NCI-H2196 treated with DMSO at 0.1 percent for 48 hours (cell line): ENCODE results near the gene RPA3.

ENCODE experiments used
- DNase-seq: peaks from one replicate; lab custom pipeline; 2025; ENCODE audit not compliant: unreplicated experiment; lab: John Stamatoyannopoulos, UW

RPA3 gene

DNA sequence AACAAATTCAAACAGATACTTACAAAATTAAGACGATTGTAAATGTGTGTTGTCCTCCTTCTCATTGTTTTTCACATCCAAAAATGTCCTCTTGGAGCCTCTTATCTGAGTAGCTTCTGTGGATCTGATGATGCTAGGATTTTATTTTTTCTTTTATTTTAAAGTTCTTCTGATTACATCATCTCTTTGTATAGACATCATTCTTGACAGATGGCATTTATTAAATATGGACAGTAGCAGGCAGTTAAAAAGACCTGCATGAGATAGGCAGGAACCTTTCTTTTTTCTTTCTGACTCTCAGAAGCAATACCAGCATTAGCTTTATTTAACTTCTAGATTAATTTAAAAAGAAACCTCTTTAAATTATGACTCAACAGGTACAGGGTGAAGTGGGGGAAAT lies at the start of gene RPA3:
Gene RPA3, minus strand, starts transcription at position 116 of the 400 bp plus-strand sequence. CDS start 78,189 bp downstream, outside the sequence.
- no peak for DNase-seq

- no peak for DNase-seq
These were observed 48.3 kb upstream of the RPA3 start for GRCh38 chr7:7766671-7767070.

- DNase-seq, result no peak
These were observed 47.0 kb upstream of the RPA3 start for GRCh38 chr7:7765422-7765821.

DNA sequence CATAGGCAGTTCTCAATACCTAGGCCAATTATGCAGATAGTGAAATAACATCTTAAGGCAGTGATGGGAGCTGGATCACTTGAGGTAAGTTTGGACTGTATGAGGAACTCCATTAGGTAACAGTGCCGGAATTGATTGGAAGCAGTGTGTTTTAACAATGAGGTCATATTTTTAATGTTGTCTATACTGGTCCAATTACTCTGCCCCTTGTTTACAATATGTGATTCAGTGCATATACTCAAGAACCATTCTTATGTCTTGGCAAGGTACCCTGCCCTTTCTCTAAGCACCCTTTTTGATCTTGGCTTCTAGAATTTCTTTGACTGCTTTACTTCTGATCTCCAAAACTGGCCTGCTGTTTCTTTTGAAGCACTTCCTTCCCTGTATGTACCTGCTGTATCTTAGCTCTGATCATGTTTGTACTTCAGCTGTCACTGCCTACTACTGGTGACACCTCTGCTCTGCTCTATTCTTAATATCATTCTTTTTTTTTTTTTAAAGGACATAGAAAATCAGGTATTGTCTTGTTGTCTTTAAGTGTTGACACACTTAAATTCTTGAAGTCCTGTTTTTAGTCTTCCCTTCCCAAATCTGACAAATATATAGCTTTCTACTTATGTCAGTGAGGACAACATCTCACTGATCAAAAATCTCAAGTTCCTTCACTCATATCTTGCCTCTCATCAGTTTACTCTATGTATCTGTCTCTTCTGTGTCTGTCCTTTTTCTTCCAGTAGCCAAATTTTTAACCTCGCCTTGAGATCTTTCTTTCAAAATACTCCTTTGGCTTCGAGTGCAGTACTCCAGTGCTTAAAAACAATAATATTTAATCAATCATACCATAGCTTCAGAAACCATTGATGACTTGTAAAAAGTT lies 46.4 kb upstream of the RPA3 start:
- no peak for DNase-seq

DNA sequence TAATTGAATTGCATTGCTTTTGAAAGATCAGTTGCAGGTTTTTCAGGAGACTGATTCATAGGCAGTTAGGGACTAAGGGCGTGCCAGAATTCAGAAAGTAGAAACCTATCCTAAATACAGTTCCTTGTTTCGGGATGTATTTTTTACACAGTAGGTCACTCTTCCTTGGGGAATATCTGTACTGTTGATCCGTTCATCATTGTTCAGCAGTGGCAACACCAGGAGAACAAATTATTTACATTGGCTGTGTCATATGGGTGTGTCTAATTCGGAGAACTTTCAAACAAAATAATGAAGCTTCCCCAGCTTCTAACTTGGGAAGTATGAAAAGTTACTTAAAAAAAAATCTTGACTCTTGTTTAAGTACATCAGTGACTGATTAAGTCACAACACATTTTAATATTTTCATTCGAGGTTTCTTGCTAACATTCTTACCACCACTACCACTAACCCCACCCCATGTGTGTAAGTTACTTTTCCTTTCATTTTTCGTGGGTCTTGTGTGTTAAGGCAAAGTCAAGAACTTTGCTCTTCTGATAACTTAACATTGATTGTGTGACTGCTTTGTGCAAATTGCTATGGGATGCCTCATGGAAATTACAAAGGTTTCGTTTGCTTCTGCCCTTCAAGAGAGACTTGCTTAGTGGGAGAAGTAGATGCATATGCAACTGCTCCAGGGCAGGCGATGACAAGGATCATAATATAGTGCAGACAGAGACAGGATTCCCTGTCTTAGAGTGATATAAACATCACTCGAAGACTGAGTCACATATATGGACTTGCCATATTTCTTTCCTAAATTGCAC lies 43.8 kb upstream of the RPA3 start:
- DNase-seq, result no peak

GRCh38 chr7:7761340-7761973 lies 43.0 kb upstream of the RPA3 start:
- DNase-seq, result peak; percentile 44

- no peak for DNase-seq
These were observed 39.2 kb upstream of the RPA3 start for GRCh38 chr7:7757576-7757975.

- no peak for DNase-seq
These were observed 38.2 kb upstream of the RPA3 start for GRCh38 chr7:7756577-7756976.

DNA sequence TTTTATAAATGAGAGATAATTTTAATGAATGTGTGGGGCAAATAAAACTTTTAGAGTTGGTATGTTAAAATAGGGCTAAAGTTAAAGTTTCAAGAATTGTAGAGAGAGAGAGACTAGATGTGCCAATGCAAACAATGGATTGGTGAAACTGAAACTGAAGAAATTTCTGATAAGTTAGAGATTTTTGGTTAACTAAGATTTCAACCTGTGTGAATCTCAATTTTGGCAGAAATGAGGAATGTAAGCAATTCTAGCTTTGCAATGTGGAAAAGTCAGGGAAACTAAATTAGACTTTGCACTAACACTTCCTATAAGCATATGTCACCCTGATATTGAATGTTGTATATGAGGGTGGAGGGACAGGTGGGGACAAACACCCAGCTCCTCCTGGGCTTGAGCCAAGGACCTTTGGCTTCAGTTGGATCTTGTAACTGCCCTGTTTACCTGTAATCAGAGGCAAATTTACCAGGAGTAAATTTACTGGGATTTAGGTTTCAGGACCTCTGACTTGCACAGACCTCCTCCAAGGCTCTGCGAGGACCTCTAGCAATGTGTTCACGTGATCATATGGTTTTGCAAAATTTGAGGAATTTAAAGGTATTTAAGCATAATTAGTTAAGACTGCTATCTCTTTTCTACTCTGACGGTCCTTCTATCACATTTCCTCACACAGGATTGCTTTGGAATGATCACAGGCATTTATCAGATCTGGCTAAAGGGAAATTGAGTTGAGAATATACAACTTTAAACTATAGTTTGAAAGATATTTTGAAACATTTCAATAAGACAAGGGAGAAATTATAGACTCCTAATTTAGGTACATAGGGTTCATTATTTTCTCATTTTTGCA lies 33.1 kb upstream of the RPA3 start:
- no peak for DNase-seq

DNA sequence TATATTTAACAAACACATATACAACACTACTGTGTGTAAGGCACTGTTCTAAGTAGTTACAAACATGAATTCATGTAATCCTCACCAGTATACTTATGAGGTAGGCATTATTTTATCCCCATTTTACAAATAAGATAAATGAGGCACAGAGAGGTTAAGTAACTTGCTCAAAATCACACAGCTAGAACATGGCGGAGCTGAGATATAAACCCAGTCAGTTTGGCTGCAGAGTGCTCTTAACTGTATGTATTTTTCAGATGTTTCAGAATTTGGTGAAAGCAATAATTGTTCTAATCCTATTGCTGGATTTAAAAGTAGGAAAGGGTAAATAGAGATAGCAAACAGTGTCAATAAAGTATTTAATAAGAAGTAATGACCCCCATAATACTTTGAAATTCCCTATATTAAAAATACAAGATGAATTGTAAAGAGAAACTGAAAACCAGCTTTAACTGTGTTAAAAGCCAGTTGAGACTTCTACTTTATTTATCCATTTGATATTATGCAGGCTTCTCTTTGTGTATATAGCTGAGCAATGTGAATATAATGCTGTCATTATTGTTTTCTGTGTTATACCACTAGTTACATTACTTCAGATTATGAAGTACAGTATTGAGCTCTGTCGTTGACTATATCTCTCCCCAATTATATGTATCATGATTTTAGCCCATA lies 32.3 kb upstream of the RPA3 start:
- DNase-seq, result no peak

GRCh38 chr7:7746458-7746857 lies 28.1 kb upstream of the RPA3 start:
- peak; percentile 25 for DNase-seq

GRCh38 chr7:7745966-7746365 lies 27.6 kb upstream of the RPA3 start:
- no peak for DNase-seq

GRCh38 chr7:7745258-7745657 lies 26.9 kb upstream of the RPA3 start:
- DNase-seq, result no peak

- no peak for DNase-seq
These were observed 23.8 kb upstream of the RPA3 start for GRCh38 chr7:7742223-7742622.

DNA sequence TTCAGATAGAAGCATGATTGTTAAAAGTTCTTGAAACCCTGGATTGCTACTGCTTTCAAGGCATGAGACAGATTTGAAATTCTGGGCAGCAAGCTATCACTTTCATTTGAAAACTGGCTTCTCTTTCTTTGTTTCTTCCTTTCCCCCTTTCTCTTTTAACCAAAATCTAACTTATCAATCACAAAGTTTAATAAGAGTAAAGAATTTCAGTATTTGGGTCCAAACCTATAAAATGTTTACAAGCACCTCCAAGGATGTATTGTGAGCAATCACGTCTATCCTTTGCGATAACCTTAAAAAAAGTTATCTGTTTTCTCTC lies 21.6 kb upstream of the RPA3 start:
- no peak for DNase-seq

GRCh38 chr7:7739204-7740036 lies 21.0 kb upstream of the RPA3 start:
- no peak for DNase-seq

- DNase-seq, result no peak
These were observed 20.2 kb upstream of the RPA3 start for GRCh38 chr7:7738622-7739021.

- no peak for DNase-seq
These were observed 19.8 kb upstream of the RPA3 start for GRCh38 chr7:7738177-7738576.

GRCh38 chr7:7737674-7738073 lies 19.3 kb upstream of the RPA3 start:
- DNase-seq, result no peak

- no peak for DNase-seq
These were observed 18.3 kb upstream of the RPA3 start for GRCh38 chr7:7736671-7737070.
